Keratinocyte (primary cell): ENCODE results near the gene NAT9. TPM values are rescaled to one million over a fixed set of nuclear protein-coding genes. Genes with fewer than 3 reads are reported as not detected.

Experiments used
- DNase-seq: peaks from one replicate; pipeline ENCODE4 v3.0.0-alpha.2; 2011; ENCODE audit warnings: low read depth, missing footprints, low spot score
- FAIRE-seq: peaks from 2 replicates; lab custom pipeline; 2011; peaks lifted over from hg19 to GRCh38; lab: Jason Lieb, UNC
- H2AFZ ChIP-seq: 2 replicates; pipeline ENCODE4 v1.6.0; 2012; ENCODE audit warnings: low read length, control low read depth, inconsistent platforms; ENCODE audit not compliant: control insufficient read depth
- H3K27ac ChIP-seq: 2 replicates; pipeline ENCODE4 v1.5.1; 2011; ENCODE audit warnings: low read length; ENCODE audit not compliant: control insufficient read depth, insufficient read depth
- H3K27me3 ChIP-seq: 3 replicates; pipeline ENCODE4 v1.6.0; 2011; ENCODE audit warnings: low read length; ENCODE audit not compliant: control insufficient read depth, insufficient read depth; ENCODE audit errors: extremely low read depth
- H3K36me3 ChIP-seq, 2 experiments: 2 replicates in 1 of 2; 3 replicates in 1 of 2; pipeline ENCODE4 v1.5.1; 2011; ENCODE audit warnings: low read length in 2 of 2, mild to moderate bottlenecking in 1 of 2; ENCODE audit not compliant: control insufficient read depth in 2 of 2, insufficient read depth in 2 of 2; ENCODE audit errors: extremely low read depth in 1 of 2
- H3K4me1 ChIP-seq: 3 replicates; pipeline ENCODE4 v1.5.1; 2011; ENCODE audit warnings: low read length; ENCODE audit not compliant: control insufficient read depth, insufficient read depth; ENCODE audit errors: extremely low read depth
- H3K4me2 ChIP-seq: 3 replicates; pipeline ENCODE4 v1.6.0; 2011; ENCODE audit warnings: low read depth, low read length; ENCODE audit not compliant: control insufficient read depth, insufficient read depth; ENCODE audit errors: extremely low read depth
- H3K4me3 ChIP-seq, 3 experiments: fragments of 200-600 bp in 1 of 3; sonication (generic) in 1 of 3; 2 replicates in 2 of 3; 3 replicates in 1 of 3; pipeline ENCODE4 v1.5.1; 2011 to 2016; ENCODE audit warnings: low read length in 3 of 3, mild to moderate bottlenecking in 3 of 3, control low read depth in 2 of 3, inconsistent platforms in 1 of 3, low read depth in 1 of 3, mixed read lengths in 1 of 3, mixed run types in 1 of 3, moderate library complexity in 1 of 3; ENCODE audit not compliant: control insufficient read depth in 2 of 3, insufficient read depth in 2 of 3; ENCODE audit errors: extremely low read depth in 1 of 3
- H3K79me2 ChIP-seq: 2 replicates; pipeline ENCODE4 v1.6.0; 2012; ENCODE audit warnings: low read length; ENCODE audit not compliant: control insufficient read depth, insufficient read depth
- H3K9ac ChIP-seq: 3 replicates; pipeline ENCODE4 v1.6.0; 2011; ENCODE audit warnings: low read length; ENCODE audit not compliant: control insufficient read depth, insufficient read depth; ENCODE audit errors: extremely low read depth
- H3K9me1 ChIP-seq: 3 replicates; pipeline ENCODE4 v1.6.0; 2011; ENCODE audit warnings: low read length; ENCODE audit not compliant: control insufficient read depth, insufficient read depth; ENCODE audit errors: extremely low read depth
- H3K9me3 ChIP-seq: 2 replicates; pipeline ENCODE4 v1.5.1; 2012; ENCODE audit warnings: low read depth, low read length; ENCODE audit not compliant: control insufficient read depth
- H4K20me1 ChIP-seq: 3 replicates; pipeline ENCODE4 v1.6.0; 2011; ENCODE audit warnings: low read length; ENCODE audit not compliant: control insufficient read depth, insufficient read depth; ENCODE audit errors: extremely low read depth
- CTCF ChIP-seq, 3 experiments: IDR thresholded peaks in 1 of 3; conservative IDR thresholded peaks in 1 of 3; optimal IDR thresholded peaks in 1 of 3; 2 replicates in 2 of 3; 3 replicates in 1 of 3; pipeline versions ENCODE3 to v1.5.1; 2011; ENCODE audit warnings: low read length in 3 of 3, mild to moderate bottlenecking in 3 of 3, moderate library complexity in 2 of 3, control low read depth in 1 of 3, inconsistent platforms in 1 of 3; ENCODE audit not compliant: insufficient read depth in 2 of 3; ENCODE audit errors: extremely low read depth in 1 of 3
- EZH2 ChIP-seq: IDR thresholded peaks from one replicate; pipeline ENCODE4 v1.6.1; 2012; ENCODE audit warnings: inconsistent platforms, mild to moderate bottlenecking, low read length, moderate library complexity
- dilution Hi-C: fragments of 300-500 bp; cut with MboI; formaldehyde crosslinking; loops from one replicate; pipeline ENCODE4 v1.7.0; 2020; ENCODE audit warnings: low sequenced_read_pairs; ENCODE audit not compliant: extremely low pct_ligation_motif_present
- polyA plus RNA-seq, 5 experiments: library from polyadenylated mRNA; depleted of rRNA in 3 of 5; stranded (reverse) in 3 of 5; stranded (forward) in 1 of 5; unstranded in 1 of 5; fragments of >200 nt; gene quantifications; 1 replicate in 1 of 5; 2 replicates in 3 of 5; 3 replicates in 1 of 5; pipeline versions ENCODE4 v1.2.1 to v1.2.3, GENCODE V29; 2011 to 2012; ENCODE audit warnings: missing spikeins in 2 of 5, low read depth in 1 of 5, low replicate concordance in 1 of 5

The NAT9 gene
- polyA plus RNA-seq, 1 donor (not counting 4 experiments of a cell fraction or from before 2014, with no cell fraction given), result 34.6 TPM

- H3K9me1 ChIP-seq, result no peaks in the 10 kb centered on the region
- no peak overlapping the region for H3K4me2 ChIP-seq
- peaks cover 28 to 44% of the 10 kb centered on the region in 2 experiments for H3K36me3 ChIP-seq
- H3K9me3 ChIP-seq, result no peaks in the 10 kb centered on the region
- H3K9ac ChIP-seq, result no peak overlapping the region
- H2AFZ ChIP-seq, result no peak overlapping the region
- FAIRE-seq, result no peak
- DNase-seq, result no peak
- peaks cover 9% of the 10 kb centered on the region for H3K79me2 ChIP-seq
- no peak for TF ChIP-seq EZH2
- no peak for TF ChIP-seq CTCF (optimal IDR thresholded peaks at IDR 0.05 in 1 of 3, IDR thresholded peaks at IDR 0.05 in 1 of 3, conservative IDR thresholded peaks at IDR 0.05 in 1 of 3; ENCODE audit: extremely low read depth in 1 of 3, insufficient read depth in 2 of 3, low read length in 3 of 3)
- H3K27ac ChIP-seq, result no peak overlapping the region
- no peak overlapping the region for H3K4me3 ChIP-seq
- H4K20me1 ChIP-seq, result no peaks in the 10 kb centered on the region
- no peaks in the 10 kb centered on the region for H3K27me3 ChIP-seq
- dilution Hi-C loops, result no loop called here
- peaks cover 2% of the 10 kb centered on the region for H3K4me1 ChIP-seq
Observed at GRCh38 chr17:74769856-74770497, 6.2 kb downstream of the NAT9 start.

GRCh38 chr17:74769266-74769855, 6.8 kb downstream of the NAT9 start:
- TF ChIP-seq CTCF (optimal IDR thresholded peaks at IDR 0.05 in 1 of 3, IDR thresholded peaks at IDR 0.05 in 1 of 3, conservative IDR thresholded peaks at IDR 0.05 in 1 of 3; ENCODE audit: extremely low read depth in 1 of 3, insufficient read depth in 2 of 3, low read length in 3 of 3) (no peak), EZH2 (no peak)
- H3K4me3 ChIP-seq, result no peak overlapping the region
- no peaks in the 10 kb centered on the region for H3K9me1 ChIP-seq
- dilution Hi-C loops, result no loop called here
- peaks cover 28 to 46% of the 10 kb centered on the region in 2 experiments for H3K36me3 ChIP-seq
- H3K79me2 ChIP-seq, result peaks cover 8% of the 10 kb centered on the region
- H3K4me1 ChIP-seq, result peaks cover 2% of the 10 kb centered on the region
- H3K9ac ChIP-seq, result no peak overlapping the region
- no peak for FAIRE-seq
- DNase-seq, result no peak
- H3K9me3 ChIP-seq, result no peaks in the 10 kb centered on the region
- no peaks in the 10 kb centered on the region for H3K27me3 ChIP-seq
- H3K27ac ChIP-seq, result no peak overlapping the region
- H3K4me2 ChIP-seq, result no peak overlapping the region
- H4K20me1 ChIP-seq, result no peaks in the 10 kb centered on the region
- no peak overlapping the region for H2AFZ ChIP-seq
